Measurements from ENCODE around the gene SPEM3.

Gene SPEM3

DNA sequence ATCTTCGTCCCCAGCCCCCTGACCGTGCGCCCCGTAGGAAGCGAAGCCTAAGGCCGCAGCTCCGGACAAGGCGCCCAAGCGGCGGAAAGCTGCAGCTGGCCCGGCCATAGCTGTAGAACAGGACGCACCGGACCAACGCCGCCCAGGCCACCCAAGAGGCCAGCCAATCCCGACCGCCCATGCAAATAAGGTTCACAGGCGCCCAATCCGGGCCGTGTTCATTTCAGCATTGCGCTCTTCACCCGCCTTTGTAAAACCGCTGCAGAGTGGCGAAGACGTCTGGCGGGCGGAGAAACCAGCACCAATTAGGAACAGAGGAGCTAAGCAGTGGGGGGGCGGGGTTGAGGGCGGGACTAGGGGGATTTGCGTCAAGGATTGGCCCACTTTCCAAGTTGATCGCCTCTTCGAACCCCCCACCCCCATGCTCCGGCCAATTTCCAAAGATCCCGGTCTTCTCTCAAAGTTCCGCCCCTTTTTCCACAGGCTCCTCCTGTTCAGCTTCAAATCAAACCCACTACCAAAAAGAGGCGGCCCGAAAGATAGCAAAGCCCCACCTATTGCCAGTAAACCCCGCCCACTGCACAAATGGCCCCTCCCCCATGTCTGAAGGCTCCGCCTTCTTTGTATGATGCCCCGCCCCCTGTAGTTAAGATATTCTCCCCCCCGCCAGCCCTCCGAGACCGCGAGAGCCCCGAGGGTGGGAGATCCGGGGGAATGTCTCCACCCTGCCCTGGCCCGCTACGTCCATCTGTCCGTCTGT, 24.5 kb upstream of the SPEM3 start, which contains the start of gene TMEM256:
TMEM256 (minus strand) TSS at position 121 of the 760 bp plus-strand sequence; CDS start at position 108, 13 bp downstream.
- peak; percentile 94 to 95 for DNase-seq (ENCODE audit: low read depth in 2 of 2)

DNA sequence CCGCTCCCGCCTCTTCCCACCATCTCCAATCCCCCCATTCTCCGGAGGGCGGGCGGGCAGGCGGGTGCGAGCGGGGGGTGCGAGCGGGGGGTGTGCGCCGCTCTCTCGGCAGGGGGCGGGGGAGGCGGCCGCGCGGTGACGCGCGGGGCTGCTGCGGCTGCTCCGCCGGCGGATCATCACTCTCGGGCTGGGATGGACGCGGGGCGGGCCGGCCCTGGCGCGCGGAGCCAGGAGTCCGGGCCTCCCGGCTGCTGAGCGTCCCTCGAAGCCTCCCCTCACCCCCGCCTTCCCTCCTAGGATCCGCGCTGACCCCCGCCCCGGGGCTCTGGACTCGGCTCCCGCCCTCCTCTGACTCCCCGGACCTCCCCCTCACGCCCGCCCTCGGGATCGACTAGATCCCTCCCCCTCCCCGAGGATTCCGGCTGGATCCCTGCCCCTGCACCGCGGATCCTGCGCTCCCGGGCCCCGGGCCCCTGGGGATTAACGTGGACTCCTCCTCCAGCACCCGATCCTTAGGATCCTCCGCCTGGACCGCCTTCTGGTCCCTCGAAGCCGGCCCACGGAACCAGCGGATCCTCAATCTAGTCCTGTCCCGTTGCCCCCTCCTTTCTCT, 23.8 kb upstream of the SPEM3 start:
- peak in 1 of 2 donors; percentile 53 for DNase-seq (ENCODE audit: low read depth in 2 of 2)

DNA sequence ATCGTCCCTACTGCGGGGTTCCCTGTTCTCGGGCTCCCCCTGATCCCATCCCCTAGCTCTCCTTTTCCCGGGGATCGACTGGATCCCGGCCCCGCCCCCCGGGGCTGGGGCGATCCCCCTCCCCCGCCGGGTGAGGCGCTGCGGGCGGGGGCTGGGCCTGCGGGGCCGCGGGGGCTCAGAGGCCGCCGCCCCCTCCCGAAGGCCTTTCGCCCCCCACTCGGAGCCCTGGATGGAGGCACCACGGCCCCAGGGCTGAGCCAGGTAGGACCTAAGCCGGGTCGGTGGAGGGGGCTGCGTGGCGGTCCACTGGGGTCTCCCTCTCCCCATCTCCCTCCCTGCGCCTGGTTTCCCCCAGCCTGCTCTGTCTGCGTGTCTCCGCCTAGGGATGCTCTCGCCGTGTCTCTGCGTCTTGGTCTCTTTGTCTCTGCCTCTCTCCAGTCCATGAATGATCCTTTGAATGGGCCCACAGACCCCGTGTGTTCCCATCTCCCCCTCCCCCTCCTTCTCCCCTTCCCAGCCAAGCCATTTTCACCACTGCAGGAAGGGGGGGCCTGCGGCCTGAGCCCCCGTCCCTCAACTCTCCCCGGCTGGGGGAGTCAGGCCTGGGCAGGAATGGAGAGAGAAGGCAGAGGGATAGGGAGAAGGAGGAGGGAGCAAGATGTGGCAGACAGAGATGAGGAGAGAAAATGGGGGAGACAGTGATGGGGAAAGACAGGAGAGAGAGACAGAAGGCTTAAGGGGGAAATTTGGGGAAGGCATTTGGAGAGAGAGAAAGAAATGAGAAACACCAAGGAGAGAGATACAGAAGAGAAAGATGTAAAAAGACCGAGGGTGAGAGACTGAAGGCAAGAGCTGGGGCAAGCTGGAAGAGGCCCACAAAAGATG, 23.1 kb upstream of the SPEM3 start:
- no peak for DNase-seq (ENCODE audit: low read depth in 2 of 2)

DNA sequence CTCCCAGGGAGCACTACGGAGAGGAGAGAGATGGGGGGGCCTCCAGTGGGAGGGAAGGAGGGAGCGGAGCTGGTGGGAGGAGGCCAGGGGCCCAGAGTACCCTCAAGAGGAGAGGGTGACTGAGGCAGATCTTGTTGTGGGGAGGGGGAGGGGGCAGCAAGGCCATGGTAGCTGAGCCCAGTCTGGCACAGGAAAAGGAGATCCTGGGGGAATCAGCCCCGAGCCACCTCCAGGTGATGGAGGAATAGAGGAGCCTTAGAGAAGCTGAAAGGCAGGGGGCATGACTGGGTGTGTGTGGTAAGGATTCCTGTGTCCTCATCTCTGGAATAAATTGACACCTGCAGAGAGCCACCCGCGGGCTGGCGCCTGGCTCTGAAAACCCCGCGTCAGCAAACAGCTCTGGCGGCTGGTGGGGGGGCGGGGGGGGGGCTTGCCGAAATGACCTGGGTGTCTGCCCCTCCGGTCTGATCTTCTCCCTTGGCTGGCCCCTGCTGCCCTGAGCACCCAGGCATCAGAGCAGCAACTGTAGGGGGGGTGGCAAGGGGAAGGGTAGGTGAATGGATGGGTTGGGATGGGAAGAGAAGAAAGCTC, 22.3 kb upstream of the SPEM3 start:
- DNase-seq (ENCODE audit: low read depth in 2 of 2): no peak

DNA sequence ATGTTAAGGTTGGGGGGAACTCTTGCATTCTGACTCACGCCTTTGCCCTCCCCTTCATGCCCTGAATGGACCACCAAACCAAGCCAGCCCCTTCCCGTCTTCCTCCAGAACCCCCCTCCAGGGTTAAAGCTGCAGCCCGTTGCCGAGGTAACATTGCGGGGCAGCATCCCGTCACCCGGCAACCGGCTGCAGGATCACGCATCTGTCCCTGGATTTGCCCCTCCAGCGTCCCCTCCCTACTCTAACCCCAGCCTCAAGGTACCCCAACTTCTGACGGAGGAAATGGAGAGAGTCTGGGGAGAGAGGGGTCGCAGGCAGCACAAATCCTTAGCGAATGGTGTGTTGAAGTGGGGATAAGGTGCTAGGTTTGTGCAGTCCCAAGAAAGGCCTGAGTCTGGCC, 21.6 kb upstream of the SPEM3 start:
- DNase-seq (ENCODE audit: low read depth in 2 of 2): no peak

DNA sequence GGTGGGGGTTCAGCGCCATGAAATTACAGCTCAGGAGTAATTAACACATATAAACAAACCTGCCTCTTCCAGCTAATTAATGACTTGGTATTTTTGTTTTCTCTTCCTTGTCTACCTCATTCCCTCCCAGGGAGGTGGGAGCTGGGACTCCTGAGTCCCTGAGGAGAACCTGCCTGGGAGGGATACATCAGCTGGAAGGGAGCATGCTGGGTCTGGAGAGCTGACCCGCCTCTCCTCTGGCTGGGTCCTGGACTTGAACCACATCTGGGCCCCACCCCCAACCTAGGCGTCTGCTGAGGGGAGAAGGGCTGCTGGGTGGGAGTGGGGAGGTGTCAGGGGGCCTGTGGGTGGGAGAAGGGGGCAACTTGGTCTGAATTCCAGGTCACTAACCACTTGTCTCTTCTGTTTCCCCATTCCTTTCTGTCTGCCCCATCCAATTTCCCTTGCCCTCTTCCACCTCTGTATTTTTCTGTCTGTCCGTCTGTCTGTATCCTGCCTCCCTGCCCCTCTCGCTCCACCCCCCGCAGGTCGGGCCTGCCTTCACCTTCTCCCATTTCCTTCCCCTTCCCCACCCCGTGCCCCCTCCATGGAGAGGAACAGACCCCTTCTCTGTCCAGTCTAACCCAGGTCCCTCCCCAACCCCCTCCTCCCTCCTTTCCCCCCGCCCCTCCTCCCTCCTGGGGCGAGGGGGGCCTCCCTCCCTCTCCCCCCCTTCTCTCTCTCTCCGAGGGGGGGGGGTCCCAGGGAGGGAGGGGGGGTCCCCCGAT, 21.0 kb upstream of the SPEM3 start, which contains the start of gene NLGN2:
NLGN2 (plus strand) TSS at position 361 of the 767 bp plus-strand sequence. CDS start 411 bp downstream, outside the sequence.
- DNase-seq (ENCODE audit: low read depth in 2 of 2): no peak

DNA sequence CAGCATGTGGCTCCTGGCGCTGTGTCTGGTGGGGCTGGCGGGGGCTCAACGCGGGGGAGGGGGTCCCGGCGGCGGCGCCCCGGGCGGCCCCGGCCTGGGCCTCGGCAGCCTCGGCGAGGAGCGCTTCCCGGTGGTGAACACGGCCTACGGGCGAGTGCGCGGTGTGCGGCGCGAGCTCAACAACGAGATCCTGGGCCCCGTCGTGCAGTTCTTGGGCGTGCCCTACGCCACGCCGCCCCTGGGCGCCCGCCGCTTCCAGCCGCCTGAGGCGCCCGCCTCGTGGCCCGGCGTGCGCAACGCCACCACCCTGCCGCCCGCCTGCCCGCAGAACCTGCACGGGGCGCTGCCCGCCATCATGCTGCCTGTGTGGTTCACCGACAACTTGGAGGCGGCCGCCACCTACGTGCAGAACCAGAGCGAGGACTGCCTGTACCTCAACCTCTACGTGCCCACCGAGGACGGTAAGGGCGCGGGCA, 20.4 kb upstream of the SPEM3 start:
- DNase-seq (ENCODE audit: low read depth in 2 of 2): no peak

DNA sequence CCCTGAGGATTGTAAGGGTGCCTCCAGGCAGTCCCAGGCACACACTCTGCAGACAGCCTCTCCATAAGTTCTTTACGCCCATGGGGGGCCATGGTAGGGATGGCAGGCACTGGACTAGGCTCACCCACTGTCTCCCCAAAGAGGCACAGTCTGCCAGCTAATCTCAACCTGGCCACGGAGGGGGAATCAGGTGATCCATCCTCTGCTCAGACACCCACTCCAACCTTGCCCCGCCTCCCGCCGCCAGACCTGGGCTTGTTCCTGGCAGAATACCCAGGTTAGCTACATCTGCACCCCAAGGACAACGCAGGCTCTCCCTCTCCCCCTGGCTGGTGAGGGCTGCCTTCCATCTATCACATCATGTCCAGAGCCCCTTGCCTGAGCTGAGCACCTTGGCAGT, 19.8 kb upstream of the SPEM3 start:
- no peak for DNase-seq (ENCODE audit: low read depth in 2 of 2)

DNA sequence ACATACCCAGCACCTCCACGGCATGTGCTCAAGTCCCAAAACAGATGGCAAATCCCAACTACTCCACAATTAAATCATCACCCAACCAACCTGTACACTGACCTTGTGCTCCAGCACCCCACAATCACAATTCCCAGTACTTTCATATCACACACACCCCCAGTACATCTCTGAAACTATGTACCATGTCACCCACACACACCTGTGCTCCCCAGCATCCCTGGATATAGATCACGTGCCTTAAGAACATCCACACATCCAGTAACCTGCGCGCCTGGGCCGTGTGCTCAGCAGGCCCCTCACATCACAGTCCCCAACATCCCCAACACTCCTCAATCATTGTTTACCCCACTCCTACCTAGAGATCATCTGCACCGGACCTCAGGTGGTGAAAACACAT, 18.9 kb upstream of the SPEM3 start:
- no peak for DNase-seq (ENCODE audit: low read depth in 2 of 2)

DNA sequence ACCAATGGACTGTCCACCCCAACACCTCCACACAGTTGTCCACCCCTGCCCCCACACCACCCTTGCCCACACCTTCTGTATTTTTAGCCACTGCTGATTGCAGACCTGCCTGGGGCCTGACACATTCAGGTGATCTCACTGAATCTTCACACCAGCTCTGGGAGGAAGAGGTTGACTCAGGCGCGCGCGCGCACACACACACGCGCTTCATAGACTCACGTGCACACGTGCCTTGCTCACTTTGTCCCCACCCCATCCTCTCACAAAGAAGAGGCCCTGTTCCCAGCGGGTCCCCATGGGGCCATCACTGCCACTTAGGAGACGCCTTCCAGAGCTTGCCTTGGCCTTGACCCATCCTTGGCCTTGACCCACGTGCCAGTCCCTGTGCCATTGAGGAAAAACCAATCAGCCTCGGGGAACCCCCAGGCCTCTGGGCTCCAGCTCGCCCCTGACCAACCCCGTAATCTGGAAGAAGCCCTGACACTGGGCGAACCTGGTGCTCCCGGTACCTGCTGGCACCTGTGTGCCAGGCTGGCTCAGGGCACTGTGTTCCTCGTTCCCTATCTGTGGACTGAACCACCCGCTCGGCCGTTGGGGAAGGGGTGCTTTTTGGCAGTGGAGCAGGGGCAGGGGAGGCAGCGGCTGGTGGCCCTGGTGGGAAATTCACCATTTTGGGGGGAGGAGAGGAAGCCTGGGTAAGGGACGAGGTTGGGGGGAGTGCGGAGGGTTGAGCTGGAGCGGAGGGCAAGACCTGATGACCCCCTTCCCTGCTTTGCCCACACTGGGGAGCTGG, 17.8 kb upstream of the SPEM3 start:
- DNase-seq (ENCODE audit: low read depth in 2 of 2): no peak

DNA sequence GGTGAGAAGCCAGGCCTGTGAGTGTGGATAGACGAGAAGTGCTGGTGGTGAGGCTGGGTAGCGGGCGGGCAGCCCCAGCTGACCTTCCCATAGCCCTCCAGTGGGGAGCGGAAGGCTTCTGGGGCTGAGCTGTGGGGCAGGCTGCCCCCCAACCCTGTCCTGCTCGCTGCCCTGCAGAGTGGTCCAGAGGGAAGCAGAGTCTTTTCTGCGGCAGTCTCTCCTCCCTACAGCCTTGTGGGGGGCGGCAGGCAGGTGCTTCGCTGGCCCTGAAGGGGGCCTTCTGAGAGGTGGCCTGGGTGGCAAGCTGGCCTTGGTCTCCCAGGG, 17.3 kb upstream of the SPEM3 start:
- DNase-seq (ENCODE audit: low read depth in 2 of 2): no peak

DNA sequence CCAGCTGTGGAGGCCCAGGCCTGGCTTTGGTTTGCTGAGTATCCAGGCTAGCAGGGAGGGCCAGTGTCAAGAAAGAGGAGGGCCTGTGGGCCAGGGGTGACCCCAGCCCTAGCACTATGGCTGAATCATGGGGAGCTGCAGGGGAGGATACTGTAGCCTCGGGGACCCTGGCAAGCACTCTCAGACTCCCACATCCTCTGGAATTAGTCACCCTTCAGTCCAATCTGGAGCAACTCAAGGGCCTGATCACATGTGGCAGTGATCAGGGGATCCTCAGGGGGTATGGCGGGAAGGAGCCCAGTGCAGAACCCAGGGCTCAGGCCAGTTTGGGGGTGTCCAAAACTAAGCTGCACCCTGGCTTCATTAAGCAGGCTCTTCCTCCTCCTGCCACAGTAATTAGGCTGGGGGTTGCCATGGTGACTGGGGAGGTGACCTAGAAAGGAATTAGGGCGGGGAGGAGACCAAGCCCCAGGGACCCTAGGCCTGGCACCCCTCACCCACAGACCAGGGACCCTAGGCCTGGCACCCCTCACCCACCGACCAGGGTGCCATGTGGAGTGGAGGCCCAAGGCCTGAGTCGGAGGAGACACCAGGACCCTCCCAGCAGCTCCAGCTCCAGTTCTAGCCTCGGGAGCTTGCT, 15.2 kb upstream of the SPEM3 start:
- DNase-seq (ENCODE audit: low read depth in 2 of 2): no peak

DNA sequence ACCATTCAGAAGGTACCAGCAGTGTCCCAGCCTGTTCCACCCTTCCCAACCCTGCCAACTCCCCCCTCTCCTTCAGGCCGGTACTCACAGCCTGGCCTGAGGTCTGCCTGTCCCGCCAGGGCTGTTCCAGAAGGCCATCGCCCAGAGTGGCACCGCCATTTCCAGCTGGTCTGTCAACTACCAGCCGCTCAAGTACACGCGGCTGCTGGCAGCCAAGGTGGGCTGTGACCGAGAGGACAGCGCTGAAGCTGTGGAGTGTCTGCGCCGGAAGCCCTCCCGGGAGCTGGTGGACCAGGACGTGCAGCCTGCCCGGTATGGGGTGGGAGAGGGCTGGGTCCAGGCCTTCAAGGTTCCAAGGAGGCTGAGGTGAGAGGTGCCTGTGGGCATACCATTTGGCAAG, 13.8 kb upstream of the SPEM3 start:
- no peak for DNase-seq (ENCODE audit: low read depth in 2 of 2)

DNA sequence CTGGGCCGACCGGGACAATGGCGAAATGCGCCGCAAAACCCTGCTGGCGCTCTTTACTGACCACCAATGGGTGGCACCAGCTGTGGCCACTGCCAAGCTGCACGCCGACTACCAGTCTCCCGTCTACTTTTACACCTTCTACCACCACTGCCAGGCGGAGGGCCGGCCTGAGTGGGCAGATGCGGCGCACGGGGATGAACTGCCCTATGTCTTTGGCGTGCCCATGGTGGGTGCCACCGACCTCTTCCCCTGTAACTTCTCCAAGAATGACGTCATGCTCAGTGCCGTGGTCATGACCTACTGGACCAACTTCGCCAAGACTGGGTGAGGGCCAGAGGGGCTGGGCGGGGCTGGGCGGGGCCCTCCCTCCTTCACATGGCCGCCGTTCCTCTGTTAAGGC, 12.9 kb upstream of the SPEM3 start:
- DNase-seq (ENCODE audit: low read depth in 2 of 2): no peak

DNA sequence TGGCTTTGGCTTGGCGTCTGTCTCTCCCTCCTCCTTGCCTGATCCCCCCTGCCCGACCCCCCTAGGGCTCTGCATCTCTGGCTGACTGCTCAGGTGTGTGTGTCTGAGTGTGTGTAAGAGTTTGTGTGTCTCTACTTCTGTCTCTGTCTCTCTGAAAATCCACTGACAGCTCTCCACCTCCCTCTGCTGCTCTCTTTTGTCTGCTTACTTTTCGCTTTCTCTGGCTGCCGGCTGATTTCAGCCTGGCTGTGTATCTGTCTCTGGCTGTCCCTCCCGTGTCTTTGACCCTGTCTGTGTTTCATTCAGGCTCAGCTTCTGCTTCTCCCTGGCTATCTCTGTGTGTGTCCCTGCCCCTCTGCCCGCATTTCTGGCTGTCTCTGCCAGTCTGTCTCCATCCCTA, 12.3 kb upstream of the SPEM3 start:
- DNase-seq (ENCODE audit: low read depth in 2 of 2): no peak

DNA sequence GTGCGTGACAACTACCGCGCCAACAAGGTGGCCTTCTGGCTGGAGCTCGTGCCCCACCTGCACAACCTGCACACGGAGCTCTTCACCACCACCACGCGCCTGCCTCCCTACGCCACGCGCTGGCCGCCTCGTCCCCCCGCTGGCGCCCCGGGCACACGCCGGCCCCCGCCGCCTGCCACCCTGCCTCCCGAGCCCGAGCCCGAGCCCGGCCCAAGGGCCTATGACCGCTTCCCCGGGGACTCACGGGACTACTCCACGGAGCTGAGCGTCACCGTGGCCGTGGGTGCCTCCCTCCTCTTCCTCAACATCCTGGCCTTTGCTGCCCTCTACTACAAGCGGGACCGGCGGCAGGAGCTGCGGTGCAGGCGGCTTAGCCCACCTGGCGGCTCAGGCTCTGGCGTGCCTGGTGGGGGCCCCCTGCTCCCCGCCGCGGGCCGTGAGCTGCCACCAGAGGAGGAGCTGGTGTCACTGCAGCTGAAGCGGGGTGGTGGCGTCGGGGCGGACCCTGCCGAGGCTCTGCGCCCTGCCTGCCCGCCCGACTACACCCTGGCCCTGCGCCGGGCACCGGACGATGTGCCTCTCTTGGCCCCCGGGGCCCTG, 11.5 kb upstream of the SPEM3 start:
- no peak for DNase-seq (ENCODE audit: low read depth in 2 of 2)

DNA sequence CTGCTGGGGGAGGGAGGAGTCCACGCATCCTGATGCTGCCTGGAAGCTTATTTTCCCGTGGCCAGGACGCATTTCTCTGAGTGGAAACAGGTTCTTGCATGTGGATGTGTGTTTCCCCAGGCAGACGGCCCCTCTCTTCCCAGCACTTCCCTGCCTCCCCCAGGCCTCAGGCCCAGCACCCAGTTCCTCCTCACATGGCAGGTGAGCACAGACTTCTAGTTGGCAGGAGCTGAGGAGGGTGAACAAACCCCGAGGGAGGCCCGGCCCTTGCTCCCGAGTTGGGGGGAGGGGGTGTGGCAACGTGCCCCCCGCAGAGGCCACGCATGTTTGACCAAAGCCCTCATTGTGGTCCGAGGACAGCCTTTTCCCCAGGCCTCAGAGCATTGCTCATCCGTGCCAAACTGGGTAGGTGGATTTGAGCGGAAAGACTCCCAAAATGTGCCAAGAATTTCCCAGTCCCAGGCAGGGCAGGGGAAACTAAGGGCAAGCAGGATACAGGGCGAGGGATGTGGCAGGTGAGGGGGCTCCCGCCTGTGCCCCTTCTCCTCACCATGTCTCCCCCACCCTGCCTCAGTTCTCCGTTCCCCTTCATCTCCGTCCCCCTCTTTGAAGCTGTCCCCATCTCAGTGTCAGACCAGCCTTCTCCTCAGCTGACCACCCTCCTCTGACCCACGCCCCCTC, 10.0 kb upstream of the SPEM3 start:
- DNase-seq (ENCODE audit: low read depth in 2 of 2): no peak

DNA sequence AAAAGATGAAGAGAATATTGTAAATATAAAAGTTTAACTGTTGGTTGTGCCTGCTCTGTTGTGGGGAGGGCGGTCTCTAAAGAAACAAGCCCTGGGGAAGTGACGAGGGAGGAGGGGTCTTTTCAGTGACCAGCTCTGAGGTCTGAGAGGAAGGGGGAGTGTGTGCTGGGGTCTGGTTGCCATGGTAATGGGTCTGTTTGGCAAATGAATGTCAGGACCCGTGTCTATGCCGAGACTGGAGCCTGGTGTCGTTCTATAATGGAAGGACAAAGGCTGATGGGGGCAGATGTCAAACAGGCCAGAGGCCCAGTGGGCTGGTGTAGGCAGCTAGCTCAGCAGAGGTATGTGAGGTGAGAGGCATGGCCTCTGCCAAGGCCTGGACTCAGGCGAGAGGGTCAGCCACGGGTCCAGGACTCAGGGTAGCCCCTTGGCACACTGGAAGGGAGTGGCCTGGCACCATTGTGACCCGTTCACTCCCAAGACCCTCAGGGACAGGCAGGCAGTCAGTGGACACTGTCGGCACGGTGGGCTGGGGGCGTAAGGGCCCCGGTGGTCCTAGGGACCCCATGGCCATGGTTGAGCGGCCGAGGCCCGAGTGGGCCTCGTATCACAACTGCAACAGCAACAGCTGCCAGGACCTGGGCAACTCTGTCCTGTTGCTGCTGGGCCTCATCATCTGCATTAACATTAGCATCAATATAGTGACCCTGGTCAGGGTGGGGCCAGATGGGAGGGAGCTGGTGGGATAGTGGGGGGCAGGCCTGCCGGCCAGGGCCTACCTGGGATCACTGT, 8.6 kb upstream of the SPEM3 start, which contains the start of gene SPEM1:
SPEM1 (plus strand) TSS at position 506 of the 792 bp plus-strand sequence; CDS start at position 567, 61 bp downstream.
- no peak for DNase-seq (ENCODE audit: low read depth in 2 of 2)
